OCI-LY3 (cell line): ENCODE measurements around the gene MIR17HG.
A peak's percentile ranks its signal among the peaks of the same experiment; 100 is the strongest.

Experiments used
- H2AFZ ChIP-seq: fragments of 200-600, 300-600 bp; shearing (Covaris generic); 2 replicates; pipeline ENCODE4 v1.6.0; 2014; ENCODE audit warnings: antibody characterized with exemption, low read depth, low read length
- H3K27ac ChIP-seq: fragments of 200-600, 300-600 bp; sonication (generic); 2 replicates; pipeline ENCODE4 v1.5.1; 2014; ENCODE audit warnings: mild to moderate bottlenecking, low read length, moderate library complexity, mixed read lengths
- H3K27me3 ChIP-seq: fragments of 200-600, 300-600 bp; sonication (generic); 2 replicates; pipeline ENCODE4 v1.6.1; 2014; ENCODE audit warnings: low read depth, low read length, mixed read lengths
- H3K36me3 ChIP-seq: fragments of 200-600, 300-600 bp; sonication (generic); replicated peaks from 2 replicates; pipeline ENCODE3; 2014; ENCODE audit warnings: low read depth, low read length, mixed read lengths
- H3K4me1 ChIP-seq: fragments of 300-600, 200-600 bp; sonication (generic); 2 replicates; pipeline ENCODE4 v1.6.1; 2014; ENCODE audit warnings: low read length, mixed read lengths
- H3K4me2 ChIP-seq: fragments of 200-600, 300-600 bp; sonication (generic); 2 replicates; pipeline ENCODE4 v1.6.1; 2014; ENCODE audit warnings: low read length, mixed read lengths
- H3K4me3 ChIP-seq: fragments of 300-600, 200-600 bp; sonication (generic); 2 replicates; pipeline ENCODE4 v1.5.1; 2014; ENCODE audit warnings: antibody characterized with exemption, mild to moderate bottlenecking, low read length, moderate library complexity
- H3K79me2 ChIP-seq: fragments of 300-600, 200-600 bp; shearing (Covaris generic); 2 replicates; pipeline ENCODE4 v1.6.1; 2014; ENCODE audit warnings: mild to moderate bottlenecking, low read length, mixed read lengths
- H3K9ac ChIP-seq: fragments of 300-600, 200-600 bp; shearing (Covaris generic); 2 replicates; pipeline ENCODE4 v1.6.0; 2014; ENCODE audit warnings: mild to moderate bottlenecking, low read length, moderate library complexity
- H3K9me3 ChIP-seq: fragments of 200-600, 300-600 bp; shearing (Covaris generic); 2 replicates; pipeline ENCODE4 v1.6.1; 2014; ENCODE audit warnings: low read length, mixed read lengths; ENCODE audit not compliant: insufficient read depth
- H4K20me1 ChIP-seq: fragments of 200-600, 300-600 bp; sonication (generic); 2 replicates; pipeline ENCODE4 v1.6.1; 2016; ENCODE audit warnings: low read length, mixed read lengths; ENCODE audit not compliant: insufficient read depth
- CTCF ChIP-seq: fragments of 200-600, 300-600 bp; sonication (generic); IDR thresholded peaks from 2 replicates; pipeline ENCODE4 v1.5.1; 2014; ENCODE audit warnings: antibody characterized with exemption, low read length, low read depth
- EZH2phosphoT487 ChIP-seq: fragments of 200-600 bp; shearing (Covaris generic); IDR thresholded peaks from 2 replicates; pipeline ENCODE4 v1.6.1; 2018; ENCODE audit warnings: antibody characterized with exemption, mixed run types, low read depth

The MIR17HG gene

DNA sequence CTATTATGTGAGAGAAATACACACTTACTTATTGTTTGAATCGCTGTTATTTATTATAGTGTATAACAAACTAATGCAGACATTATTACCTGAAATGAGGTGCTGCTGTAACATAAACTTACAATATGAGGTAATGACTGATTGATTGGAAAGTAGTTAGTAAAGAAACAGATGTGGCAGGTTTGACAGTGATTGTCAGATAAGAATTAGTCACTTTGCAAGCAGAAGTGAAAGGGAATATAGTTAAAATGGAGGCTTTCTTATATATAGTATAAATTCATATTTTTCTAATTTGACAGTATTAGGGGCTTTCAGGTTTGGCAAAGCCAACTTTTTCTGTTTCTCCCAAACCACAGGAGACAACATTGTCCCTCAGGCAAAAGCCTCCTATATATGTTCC lies 20.6 kb downstream of the MIR17HG start:
- Histone ChIP-seq H3K79me2 (no peaks in the 10 kb centered on the region), H3K4me2 (peak overlapping the region; percentile 51), H3K27ac (peak overlapping the region; percentile 11; the same call in 1 of the 2 replicates), H3K4me1 (peaks cover 36% of the 10 kb centered on the region), H3K27me3 (no peaks in the 10 kb centered on the region), H4K20me1 (no peaks in the 10 kb centered on the region), H3K9ac (no peak overlapping the region), H3K36me3 (peaks cover 9% of the 10 kb centered on the region), H3K4me3 (no peak overlapping the region; the same call in 1 of the 2 replicates), H2AFZ (no peak overlapping the region), H3K9me3 (no peaks in the 10 kb centered on the region)
- TF ChIP-seq CTCF, result no peak
- no peak for TF ChIP-seq EZH2phosphoT487

DNA sequence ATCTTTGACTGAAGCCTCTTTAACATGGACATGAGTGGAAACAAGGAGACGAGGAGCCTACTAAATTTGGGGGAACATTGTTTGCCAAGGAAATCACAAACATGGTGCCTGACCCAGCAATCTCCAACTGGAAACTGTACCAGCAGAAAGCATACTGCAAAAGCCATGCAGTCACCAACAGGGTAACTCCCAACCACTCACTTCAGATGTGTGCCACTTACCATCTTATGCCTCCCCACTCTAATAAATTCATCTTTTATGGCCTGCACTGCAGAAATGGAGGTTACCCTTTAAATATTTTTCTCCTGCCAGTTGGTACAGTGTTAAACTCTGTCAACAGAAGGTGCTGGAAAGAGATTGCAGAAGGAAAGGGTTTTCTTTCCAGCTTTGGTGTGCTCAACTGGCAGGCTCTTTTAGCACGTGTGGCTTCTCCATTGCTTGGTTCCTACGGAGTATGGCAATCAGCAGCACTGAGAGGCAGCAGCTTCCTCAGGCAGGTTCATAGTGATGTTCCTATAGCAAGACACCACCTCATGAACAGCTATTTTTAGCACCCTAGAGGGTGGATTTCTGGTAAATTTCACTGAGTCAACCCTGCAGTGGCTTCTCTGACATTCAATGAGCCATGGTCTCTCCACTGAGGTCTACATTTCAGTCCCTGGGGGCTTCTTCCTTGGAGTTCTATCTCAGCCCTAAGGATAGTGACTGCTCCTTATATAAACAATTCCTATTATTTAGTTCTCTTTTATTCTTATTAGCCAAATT lies 21.4 kb downstream of the MIR17HG start:
- Histone ChIP-seq H3K4me2 (peak overlapping the region; percentile 51), H3K9me3 (no peaks in the 10 kb centered on the region), H3K36me3 (peaks cover 9% of the 10 kb centered on the region), H3K4me1 (peaks cover 40% of the 10 kb centered on the region), H3K27ac (peak overlapping the region; percentile 9), H3K27me3 (no peaks in the 10 kb centered on the region), H3K4me3 (no peak overlapping the region), H3K9ac (no peak overlapping the region), H2AFZ (no peak overlapping the region), H3K79me2 (no peaks in the 10 kb centered on the region), H4K20me1 (no peaks in the 10 kb centered on the region)
- TF ChIP-seq CTCF, result no peak
- no peak for TF ChIP-seq EZH2phosphoT487

- H3K4me1 ChIP-seq, result peaks cover 40% of the 10 kb centered on the region
- H2AFZ ChIP-seq, result no peak overlapping the region
- H3K4me3 ChIP-seq, result no peak overlapping the region
- H3K27me3 ChIP-seq, result no peaks in the 10 kb centered on the region
- H3K9me3 ChIP-seq, result no peaks in the 10 kb centered on the region
- no peak for TF ChIP-seq CTCF
- no peak for TF ChIP-seq EZH2phosphoT487
- H4K20me1 ChIP-seq, result no peaks in the 10 kb centered on the region
- no peak overlapping the region for H3K9ac ChIP-seq
- H3K36me3 ChIP-seq, result peaks cover 9% of the 10 kb centered on the region
- peak overlapping the region; percentile 51 for H3K4me2 ChIP-seq
- no peaks in the 10 kb centered on the region for H3K79me2 ChIP-seq
- H3K27ac ChIP-seq, result no peak overlapping the region
These were observed 21.9 kb downstream of the MIR17HG start for GRCh38 chr13:91369441-91369831.

GRCh38 chr13:91370501-91370900 lies 23.0 kb downstream of the MIR17HG start:
- Histone ChIP-seq H3K36me3 (no peaks in the 10 kb centered on the region), H3K79me2 (no peaks in the 10 kb centered on the region), H3K9me3 (no peaks in the 10 kb centered on the region), H3K4me2 (no peak overlapping the region), H3K27me3 (no peaks in the 10 kb centered on the region), H4K20me1 (no peaks in the 10 kb centered on the region), H3K4me3 (no peak overlapping the region), H3K4me1 (peaks cover 50% of the 10 kb centered on the region), H3K27ac (no peak overlapping the region), H3K9ac (no peak overlapping the region), H2AFZ (no peak overlapping the region)
- TF ChIP-seq CTCF (no peak), EZH2phosphoT487 (no peak)
